ENCODE measurements around the gene ELMOD2. TPM values are rescaled to one million over a fixed set of nuclear protein-coding genes. Genes with fewer than 3 reads are reported as not detected.

ELMOD2 gene, protein sequence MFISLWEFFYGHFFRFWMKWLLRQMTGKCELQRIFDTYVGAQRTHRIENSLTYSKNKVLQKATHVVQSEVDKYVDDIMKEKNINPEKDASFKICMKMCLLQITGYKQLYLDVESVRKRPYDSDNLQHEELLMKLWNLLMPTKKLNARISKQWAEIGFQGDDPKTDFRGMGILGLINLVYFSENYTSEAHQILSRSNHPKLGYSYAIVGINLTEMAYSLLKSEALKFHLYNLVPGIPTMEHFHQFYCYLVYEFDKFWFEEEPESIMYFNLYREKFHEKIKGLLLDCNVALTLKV
- total RNA-seq = 16.6 and 17.4 TPM in 2 replicates

DNA sequence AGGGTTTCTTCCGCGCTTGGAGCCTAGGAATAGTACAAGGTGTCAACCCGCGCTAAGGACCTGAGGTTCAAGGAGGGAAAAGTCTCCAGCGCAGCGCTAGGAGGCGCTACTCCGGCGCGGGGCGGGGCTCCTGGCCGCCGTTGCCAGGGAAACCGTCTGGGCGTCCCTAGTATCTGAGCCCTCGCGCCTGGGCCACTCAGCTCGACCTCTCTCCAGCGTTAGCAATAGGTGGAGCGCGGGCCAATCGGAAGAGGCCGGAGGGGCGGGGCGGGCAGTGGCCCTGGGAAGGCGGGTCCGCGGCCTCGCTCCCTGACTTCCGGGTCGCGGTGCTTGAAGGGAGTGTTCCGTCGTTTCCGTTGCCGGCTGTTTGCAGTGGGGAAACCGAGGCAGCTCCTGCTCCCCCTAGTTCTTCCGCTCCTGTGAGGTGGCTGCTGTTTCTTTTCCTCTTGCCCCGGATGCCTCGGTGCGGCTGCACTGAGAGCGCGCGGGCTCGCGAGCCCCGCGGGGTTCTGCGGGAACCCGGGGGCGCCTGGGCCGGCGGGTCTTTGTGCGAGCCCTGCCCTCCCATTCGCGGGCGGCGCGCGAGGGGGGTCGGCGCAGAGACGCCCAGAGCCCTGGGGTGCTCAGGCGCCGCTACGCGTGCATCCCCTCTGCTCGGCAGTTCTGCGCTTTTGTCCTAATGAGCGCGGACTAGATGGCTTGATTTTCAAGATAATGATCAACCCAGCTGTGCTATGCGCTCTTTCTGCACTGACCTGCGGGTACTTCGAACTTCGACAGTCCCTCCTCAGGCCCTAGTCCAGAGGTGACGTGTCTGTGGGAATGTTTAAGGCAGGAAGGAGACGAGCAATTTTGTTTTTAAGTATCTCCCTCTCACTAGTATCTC, at the start of gene ELMOD2:
Gene ELMOD2 (plus strand): TSS at position 312 of the 886 bp plus-strand sequence. CDS start 1,261 bp downstream, outside the sequence.

DNA sequence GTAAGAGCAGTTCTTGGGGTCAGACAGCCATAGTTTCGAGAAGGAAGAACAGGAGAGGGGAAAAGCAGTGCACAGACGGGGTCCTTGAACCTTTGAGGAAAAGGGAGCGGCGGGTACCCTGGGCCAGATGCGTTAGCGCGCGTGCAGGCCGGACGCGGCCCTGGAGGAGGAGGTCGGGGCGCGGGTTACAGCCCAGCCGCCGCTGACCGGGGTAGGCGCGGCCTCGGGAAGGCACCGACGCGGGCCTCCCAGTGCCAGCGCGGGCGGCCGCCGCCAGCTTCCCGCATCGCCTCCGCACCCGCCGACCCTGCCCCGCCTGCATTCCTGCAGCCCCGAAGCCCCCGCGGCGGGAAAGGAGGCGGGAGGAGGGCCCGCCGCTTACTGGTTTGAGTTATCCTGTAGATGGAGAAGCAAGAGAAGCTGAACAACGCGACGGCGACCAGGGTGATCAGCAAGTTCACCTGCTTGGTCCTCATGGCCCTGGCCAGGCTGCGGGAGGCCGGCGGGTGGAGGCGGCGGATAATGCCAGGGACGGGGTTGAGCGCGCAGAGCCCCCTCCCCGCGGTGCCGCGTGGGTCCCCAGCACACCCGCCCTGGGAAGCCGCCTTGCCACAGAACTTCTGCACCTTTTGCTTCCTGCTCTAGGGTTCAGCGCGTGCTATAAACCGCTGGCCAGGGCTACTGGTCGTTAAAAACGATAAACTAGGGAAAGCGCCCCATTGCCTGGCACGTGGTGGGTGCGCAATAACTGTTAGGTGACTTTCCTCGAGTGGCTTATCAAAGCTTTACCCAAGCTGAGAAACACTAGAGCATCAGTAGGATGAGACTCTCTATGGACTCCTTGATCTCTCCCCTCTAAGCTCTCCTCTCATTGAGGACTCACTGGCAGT, 26.0 kb upstream of the ELMOD2 start, which contains the start of gene MGAT4D:
Gene MGAT4D (minus strand): TSS at position 547 of the 890 bp plus-strand sequence. CDS start 71 bp downstream, at position 476.

DNA sequence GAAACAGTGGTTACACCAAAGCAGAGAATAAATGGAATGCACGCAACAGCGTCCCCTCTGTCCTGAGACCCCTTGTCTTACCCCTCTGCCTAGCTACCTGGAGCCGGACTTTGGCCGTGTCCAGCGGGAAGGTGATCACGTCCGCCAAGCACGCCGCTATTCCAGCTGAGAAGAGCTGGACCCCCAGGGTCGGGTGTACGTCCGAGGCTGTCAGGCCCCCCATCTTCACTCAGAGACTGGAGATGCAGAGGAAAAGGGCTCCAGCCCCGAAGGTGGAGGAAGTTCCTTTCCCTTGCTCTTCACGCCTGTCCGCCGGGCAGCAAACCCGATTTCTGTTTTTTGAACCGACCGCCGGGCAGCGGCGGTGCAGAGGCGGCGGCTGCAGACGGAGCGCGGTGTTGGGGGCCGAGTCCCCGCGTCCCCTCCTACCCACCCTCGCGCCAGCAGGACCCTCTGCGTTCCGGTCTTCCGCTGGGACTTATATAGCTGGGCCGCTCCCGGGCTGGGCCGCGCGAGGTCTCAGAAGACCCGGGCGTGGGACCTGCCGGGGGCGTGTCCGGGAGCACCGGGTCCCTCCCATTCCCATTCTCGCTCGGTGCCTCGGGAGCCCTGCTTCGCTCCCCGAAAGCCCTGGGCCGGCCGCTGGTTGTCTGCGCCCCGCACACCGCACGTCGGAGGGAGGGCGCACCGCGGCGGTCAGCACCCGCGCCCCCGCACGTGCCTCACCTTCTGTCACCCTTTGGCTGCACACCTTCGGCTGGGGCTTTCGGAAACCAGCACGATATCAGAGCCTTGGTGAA, 44.7 kb downstream of the ELMOD2 start, which contains the start of gene UCP1:
Gene UCP1 (minus strand): TSS at position 455 of the 800 bp plus-strand sequence. CDS start 232 bp downstream, at position 223.

Other genes with a start within 250 kb of the ELMOD2 start
- 36.0 and 46.2 TPM in 2 replicates for gene SCOC, start 150.5 kb upstream of the ELMOD2 start, total RNA-seq
- gene CLGN, start 96.5 kb upstream of the ELMOD2 start, total RNA-seq = 5.1 and 5.9 TPM in 2 replicates
- not detected in 2 replicates for gene MGAT4D, start 25.9 kb upstream of the ELMOD2 start, total RNA-seq
- gene UCP1, start 44.8 kb downstream of the ELMOD2 start, total RNA-seq = not detected in 2 replicates
- gene TBC1D9, start 232.2 kb downstream of the ELMOD2 start, total RNA-seq = 12.8 and 15.5 TPM in 2 replicates